Smooth muscle cell (in vitro differentiated cells): ENCODE results near the gene NFIA. TPM values are rescaled to one million over a fixed set of nuclear protein-coding genes. Genes with fewer than 3 reads are reported as not detected.

ENCODE experiments used
- DNase-seq: peaks from one replicate; lab custom pipeline; 2025; ENCODE audit not compliant: unreplicated experiment; lab: John Stamatoyannopoulos, UW
- H2AFZ ChIP-seq: fragments of 200-600 bp; sonication (generic); 2 replicates; pipeline ENCODE4 v1.6.0; 2016; ENCODE audit warnings: antibody characterized with exemption, low read depth, mild to moderate bottlenecking
- H3F3A ChIP-seq: fragments of 200-600 bp; sonication (generic); 2 replicates; pipeline ENCODE4 v1.6.0; 2017; ENCODE audit warnings: antibody characterized with exemption, low read depth
- H3K27ac ChIP-seq: fragments of 200-600 bp; sonication (generic); 2 replicates; pipeline ENCODE4 v1.5.1; 2016; ENCODE audit warnings: low read depth, mild to moderate bottlenecking
- H3K27me3 ChIP-seq: fragments of 200-600 bp; sonication (generic); 2 replicates; pipeline ENCODE4 v1.6.1; 2016; ENCODE audit warnings: low read depth, mild to moderate bottlenecking
- H3K36me3 ChIP-seq: fragments of 200-600 bp; sonication (generic); 2 replicates; pipeline ENCODE4 v1.5.1; 2016; ENCODE audit warnings: low read depth
- H3K4me1 ChIP-seq: fragments of 200-600 bp; sonication (generic); 2 replicates; pipeline ENCODE4 v1.5.1; 2016; ENCODE audit warnings: low read depth
- H3K4me2 ChIP-seq: fragments of 200-600 bp; sonication (generic); 2 replicates; pipeline ENCODE4 v1.6.0; 2016; ENCODE audit warnings: mild to moderate bottlenecking
- H3K4me3 ChIP-seq: fragments of 200-600 bp; sonication (generic); 2 replicates; pipeline ENCODE4 v1.5.1; 2016; ENCODE audit warnings: mild to moderate bottlenecking
- H3K79me2 ChIP-seq: fragments of 200-600 bp; sonication (generic); 2 replicates; pipeline ENCODE4 v1.6.0; 2016; ENCODE audit warnings: low read depth, mild to moderate bottlenecking
- H3K9ac ChIP-seq: fragments of 200-600 bp; sonication (generic); 2 replicates; pipeline ENCODE4 v1.6.0; 2016; ENCODE audit warnings: low read depth
- H3K9me3 ChIP-seq: fragments of 200-600 bp; sonication (generic); replicated peaks from 2 replicates; pipeline ENCODE4 v1.5.1; 2016; ENCODE audit warnings: low read depth
- H4K20me1 ChIP-seq: fragments of 200-600 bp; sonication (generic); 2 replicates; pipeline ENCODE4 v1.6.0; 2016; ENCODE audit warnings: low read depth
- WGBS: methylation state at CpG from one replicate; pipeline ENCODE4 v1.1.7; 2016; ENCODE audit warnings: low lambda C conversion rate; 5-methylcytosine and 5-hydroxymethylcytosine counted together
- polyA plus RNA-seq: library from polyadenylated mRNA; unstranded; fragments of >200 nt; fragmentation: Nextera tagmentation; extraction: Ambion mirVana; gene quantifications from 2 replicates; pipeline ENCODE4 v1.2.1, GENCODE V29; 2016
- total RNA-seq: library from RNA; depleted of rRNA; stranded (reverse); fragments of >200 nt; gene quantifications from 2 replicates; pipeline ENCODE4 v1.2.3, GENCODE V29; 2014
- TF ChIP-seq, protein P1 (sequence below): fragments of 200-600 bp; sonication (generic); IDR thresholded peaks from 2 replicates; pipeline ENCODE4 v1.5.1; 2017; ENCODE audit warnings: borderline replicate concordance, mild to moderate bottlenecking, antibody characterized with exemption; ENCODE audit not compliant: insufficient read depth, poor library complexity, severe bottlenecking

Gene NFIA
- total and polyA plus RNA-seq, 2 experiments from 2014 or later = 5.0 to 6.2 TPM

GRCh38 chr1:61393575-61393974 lies 311.2 kb downstream of the NFIA start:
- no peak overlapping the region for H3K4me3 ChIP-seq
- H2AFZ ChIP-seq = no peak overlapping the region
- H3K9ac ChIP-seq = no peak overlapping the region
- H3K27me3 ChIP-seq = no peaks in the 10 kb centered on the region
- peaks cover 5% of the 10 kb centered on the region for H3K4me1 ChIP-seq
- no peaks in the 10 kb centered on the region for H3K9me3 ChIP-seq
- WGBS = 82% methylated on average over 3 of the region's 3 CpGs
- no peak overlapping the region for H3K4me2 ChIP-seq
- TF ChIP-seq, protein P1, sequence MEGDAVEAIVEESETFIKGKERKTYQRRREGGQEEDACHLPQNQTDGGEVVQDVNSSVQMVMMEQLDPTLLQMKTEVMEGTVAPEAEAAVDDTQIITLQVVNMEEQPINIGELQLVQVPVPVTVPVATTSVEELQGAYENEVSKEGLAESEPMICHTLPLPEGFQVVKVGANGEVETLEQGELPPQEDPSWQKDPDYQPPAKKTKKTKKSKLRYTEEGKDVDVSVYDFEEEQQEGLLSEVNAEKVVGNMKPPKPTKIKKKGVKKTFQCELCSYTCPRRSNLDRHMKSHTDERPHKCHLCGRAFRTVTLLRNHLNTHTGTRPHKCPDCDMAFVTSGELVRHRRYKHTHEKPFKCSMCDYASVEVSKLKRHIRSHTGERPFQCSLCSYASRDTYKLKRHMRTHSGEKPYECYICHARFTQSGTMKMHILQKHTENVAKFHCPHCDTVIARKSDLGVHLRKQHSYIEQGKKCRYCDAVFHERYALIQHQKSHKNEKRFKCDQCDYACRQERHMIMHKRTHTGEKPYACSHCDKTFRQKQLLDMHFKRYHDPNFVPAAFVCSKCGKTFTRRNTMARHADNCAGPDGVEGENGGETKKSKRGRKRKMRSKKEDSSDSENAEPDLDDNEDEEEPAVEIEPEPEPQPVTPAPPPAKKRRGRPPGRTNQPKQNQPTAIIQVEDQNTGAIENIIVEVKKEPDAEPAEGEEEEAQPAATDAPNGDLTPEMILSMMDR = no peak
- H3K36me3 ChIP-seq = no peaks in the 10 kb centered on the region
- H3F3A ChIP-seq = peaks cover 3% of the 10 kb centered on the region
- no peaks in the 10 kb centered on the region for H3K79me2 ChIP-seq
- no peak overlapping the region for H3K27ac ChIP-seq
- H4K20me1 ChIP-seq = no peaks in the 10 kb centered on the region
- no peak for DNase-seq

GRCh38 chr1:61395146-61395800 lies 312.9 kb downstream of the NFIA start:
- no peak for DNase-seq
- 84% methylated on average over 6 of the region's 6 CpGs for WGBS
- TF ChIP-seq, protein P1 = no peak

DNA sequence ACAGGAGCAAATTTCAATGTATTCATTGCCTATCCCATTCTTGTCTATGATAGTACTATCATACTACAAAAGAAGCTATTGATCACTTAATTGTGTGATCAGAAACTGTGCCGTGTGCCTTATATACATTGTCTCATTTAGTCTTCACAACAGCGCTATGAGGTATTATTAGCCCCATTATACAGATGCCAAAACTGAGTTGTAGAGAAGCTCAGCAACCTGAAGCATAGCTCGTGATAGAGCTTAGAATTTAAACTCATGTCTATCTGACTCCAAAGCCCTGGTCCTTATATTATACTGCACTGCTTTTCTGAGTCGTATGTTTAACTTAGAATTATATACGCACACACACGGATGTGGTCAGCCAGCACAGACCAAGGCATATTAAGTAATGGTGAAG lies 315.1 kb downstream of the NFIA start:
- H4K20me1 ChIP-seq = no peaks in the 10 kb centered on the region
- no peak overlapping the region for H2AFZ ChIP-seq

More at GRCh38 chr1:61395146-61395800, 312.9 kb downstream of the NFIA start:
- Histone ChIP-seq H3K4me2 (no peak overlapping the region), H3K27me3 (no peaks in the 10 kb centered on the region), H3K27ac (no peak overlapping the region), H3K36me3 (no peaks in the 10 kb centered on the region), H3K9ac (no peak overlapping the region), H3K4me3 (no peak overlapping the region), H3K4me1 (peaks cover 5% of the 10 kb centered on the region), H3K79me2 (no peaks in the 10 kb centered on the region), H3F3A (peaks cover 10% of the 10 kb centered on the region), H3K9me3 (no peaks in the 10 kb centered on the region), H2AFZ (no peak overlapping the region), H4K20me1 (no peaks in the 10 kb centered on the region)

More for the DNA sequence above, 315.1 kb downstream of the NFIA start:
- Histone ChIP-seq H3K27me3 (no peaks in the 10 kb centered on the region), H3K27ac (no peak overlapping the region), H3K4me3 (no peak overlapping the region), H3K4me2 (no peak overlapping the region), H3K79me2 (no peaks in the 10 kb centered on the region), H3K36me3 (no peaks in the 10 kb centered on the region), H3K9ac (no peak overlapping the region), H3F3A (peaks cover 10% of the 10 kb centered on the region), H3K4me1 (peaks cover under 1% of the 10 kb centered on the region), H3K9me3 (no peaks in the 10 kb centered on the region)
- WGBS = 89% methylated on average over 6 of the region's 6 CpGs
- TF ChIP-seq, protein P1 = no peak
- DNase-seq = no peak
